ENCODE data around the gene EPB41L2.
"Not testable (repeated sequence)": the region's sequence is repeated elsewhere in the genome, so short reads cannot be mapped to it uniquely, and the experiment has no call there.

Gene EPB41L2

DNA sequence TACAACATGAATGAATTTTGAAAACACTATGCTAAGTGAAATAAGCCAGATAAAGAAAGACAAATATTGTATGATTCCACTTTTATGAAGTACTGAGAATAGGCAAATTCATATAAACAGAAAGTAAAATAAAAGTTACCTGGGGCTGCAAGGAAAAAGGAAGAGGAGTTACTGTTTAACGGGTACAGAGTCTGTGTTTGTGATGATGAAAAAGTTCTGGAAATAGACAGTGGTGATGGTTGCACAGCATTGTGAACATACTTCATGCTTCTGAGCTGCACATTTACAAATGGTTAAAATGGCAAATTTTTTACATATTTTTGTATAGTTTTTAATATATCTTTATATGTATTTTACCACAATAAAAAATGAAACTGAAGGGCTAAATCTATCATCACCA, 29.4 kb downstream of the EPB41L2 start:
- no peak for DNase-seq

GRCh38 chr6:131029626-131030297, 33.3 kb downstream of the EPB41L2 start:
- no peak for DNase-seq

- DNase-seq = no peak
These were observed 35.7 kb downstream of the EPB41L2 start for GRCh38 chr6:131027326-131027725.

DNA sequence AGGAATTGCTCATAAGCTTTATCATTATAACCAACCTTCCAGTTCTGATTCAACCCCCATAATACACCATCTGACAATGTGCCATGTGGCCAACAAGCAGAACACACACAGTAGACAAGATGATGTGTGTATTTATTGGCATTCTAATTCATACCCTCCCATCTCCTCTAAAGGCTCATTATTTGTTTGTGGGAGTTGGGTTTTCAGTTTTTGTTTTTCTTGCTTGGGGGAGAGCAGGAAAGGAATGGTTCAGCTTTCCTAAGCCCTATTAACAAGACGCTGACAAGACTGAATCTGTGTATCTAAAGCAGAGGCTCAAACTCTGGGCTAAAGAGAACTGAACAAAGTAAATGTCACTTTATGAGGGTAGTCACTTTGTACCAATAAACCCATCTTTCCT, 36.8 kb downstream of the EPB41L2 start:
- no peak for DNase-seq

DNA sequence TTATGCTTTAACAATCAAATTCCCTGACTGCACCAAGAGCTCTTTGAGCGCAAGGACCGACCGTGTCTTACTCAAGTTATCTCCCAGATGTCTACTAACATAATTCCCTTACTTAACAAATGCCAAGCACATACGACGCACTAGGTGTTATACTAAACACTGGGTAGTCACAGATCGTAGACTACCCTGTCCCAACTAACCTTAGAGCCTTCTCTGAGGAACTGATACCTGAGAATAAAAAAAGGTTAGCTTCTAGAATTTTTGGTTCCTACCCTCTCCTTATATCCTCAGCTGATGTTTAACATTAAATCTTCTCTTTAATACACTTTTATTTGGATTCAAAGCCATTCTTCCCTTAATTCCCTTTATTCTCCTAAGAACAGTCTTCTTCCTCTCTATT, 38.5 kb downstream of the EPB41L2 start:
- DNase-seq = no peak

DNA sequence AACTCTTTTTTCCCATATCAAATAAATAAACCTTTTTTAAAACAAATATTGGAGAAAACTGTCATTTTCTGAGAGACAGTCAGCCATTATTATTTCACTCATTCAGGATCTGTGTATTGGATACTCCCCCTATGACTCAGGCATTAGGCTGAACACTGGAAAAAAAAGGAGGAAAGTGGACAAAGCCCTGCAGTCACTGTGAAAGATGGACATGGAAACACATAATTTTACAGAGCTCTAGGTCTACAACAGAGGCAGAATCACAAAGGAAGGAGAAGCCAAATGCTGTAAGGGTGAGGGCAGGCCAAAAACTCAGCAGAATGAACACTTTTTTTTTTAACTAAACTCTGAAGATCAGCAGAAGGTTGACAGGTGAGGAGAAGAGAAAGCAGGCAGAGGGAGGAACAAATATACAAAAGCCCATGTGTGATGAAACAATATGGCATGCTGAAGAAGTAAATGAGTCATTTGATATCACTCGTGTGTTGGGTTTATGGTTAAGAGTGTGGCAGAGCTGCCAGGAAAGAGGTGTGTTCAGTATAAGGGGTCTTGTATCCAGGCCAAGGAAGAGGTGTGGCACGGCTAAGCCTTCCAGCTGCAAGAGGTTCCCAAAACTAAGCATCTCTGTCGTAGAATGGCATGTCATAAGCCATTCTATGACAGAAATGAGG, 39.1 kb downstream of the EPB41L2 start:
- peak; percentile 13 for DNase-seq

DNA sequence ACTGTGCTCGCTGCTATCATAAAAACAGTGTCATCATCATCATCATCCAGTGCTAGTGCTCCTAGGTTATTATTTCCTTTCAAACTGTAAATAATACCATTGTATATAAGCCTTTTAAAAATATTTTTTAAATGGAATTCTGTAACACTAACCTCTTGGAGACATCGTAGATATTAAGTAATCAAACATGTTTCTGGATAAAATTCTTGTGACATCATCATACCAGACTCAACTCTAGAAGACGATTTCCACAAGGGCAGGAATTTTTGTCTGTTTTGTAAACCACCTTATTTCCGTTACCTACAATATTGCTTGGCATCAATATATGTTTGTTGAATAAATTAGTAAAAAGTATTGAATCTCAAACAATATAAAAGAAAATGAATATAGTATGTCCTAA, 40.4 kb downstream of the EPB41L2 start:
- DNase-seq = no peak

GRCh38 chr6:131017962-131018361, 45.1 kb downstream of the EPB41L2 start:
- DNase-seq = no peak

GRCh38 chr6:131015630-131016263, 47.3 kb downstream of the EPB41L2 start:
- no peak for DNase-seq

DNA sequence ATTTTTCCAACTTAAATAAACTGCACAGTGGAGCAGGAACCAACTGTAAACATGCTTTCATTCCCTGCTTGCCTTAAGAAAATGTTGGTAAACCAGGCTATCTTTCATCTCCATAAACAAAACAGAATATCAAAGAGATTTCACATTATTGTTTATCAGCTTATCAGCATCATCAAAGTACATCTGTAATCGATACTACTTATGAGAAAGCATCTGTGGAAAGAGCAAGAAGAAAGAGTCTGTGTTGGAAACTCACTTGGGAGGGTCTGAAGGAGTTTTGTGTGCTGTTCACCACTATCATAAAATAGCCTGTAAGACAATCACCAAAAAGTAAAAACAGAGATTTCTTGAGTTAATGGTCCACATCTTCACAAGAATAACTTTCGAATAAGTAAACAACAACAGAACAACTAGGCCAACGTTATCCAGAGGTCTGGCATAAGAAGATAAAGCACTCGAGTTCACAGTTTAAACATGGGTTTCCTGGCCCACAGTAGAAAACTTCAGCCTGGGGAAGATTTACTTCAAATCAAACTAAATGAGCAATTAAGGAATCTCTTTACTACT, 47.9 kb downstream of the EPB41L2 start:
- DNase-seq = no peak

DNA sequence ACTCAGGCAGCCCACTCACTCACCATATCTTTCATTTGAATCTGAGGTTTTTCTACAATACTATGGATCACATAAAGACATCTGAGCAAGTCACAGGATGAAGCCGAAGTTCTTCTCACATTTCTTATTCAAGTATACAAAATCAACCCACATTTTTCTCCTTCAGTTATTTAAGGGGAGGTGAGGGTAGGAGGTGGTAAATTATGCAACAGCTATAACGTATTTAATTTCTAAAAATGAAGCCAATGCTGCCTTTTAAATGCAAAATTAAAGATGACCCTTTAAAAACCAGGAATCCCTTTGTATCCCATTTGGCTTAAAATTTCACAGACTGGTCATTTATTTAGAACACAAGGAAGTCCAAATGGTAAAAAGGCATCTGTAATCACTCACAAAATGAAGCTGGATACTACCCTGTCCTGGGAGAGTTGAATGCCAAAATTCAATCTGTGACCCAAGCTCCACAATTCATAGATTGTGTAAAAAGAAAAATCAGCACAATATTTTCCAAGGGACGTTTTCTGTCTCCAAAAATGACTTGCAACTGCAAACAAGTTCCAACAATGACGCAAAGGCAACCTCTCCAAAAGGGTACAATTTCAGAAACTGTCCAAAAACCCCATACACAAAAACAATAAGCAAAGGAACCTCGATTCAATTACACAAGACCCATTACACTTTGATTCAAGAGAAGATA, 48.8 kb downstream of the EPB41L2 start:
- DNase-seq = no peak

DNA sequence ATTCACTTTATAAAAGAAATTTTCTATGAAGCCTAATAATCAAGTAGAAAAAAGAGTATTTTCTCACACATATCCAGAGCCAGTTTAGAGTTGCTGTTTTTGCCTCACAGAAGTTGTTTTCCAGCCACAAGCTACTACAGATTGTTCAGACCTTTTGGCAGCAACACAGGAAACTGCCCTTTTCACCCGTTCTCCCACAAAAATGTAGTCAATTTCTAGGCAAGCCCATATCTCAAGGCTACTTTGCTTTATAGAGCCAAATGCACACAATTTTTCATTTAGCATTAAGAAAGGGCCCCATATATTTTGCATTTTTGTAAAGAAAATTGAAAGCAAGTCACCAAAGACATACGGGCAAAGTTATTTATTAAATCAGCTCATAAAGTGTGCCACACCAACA, 49.5 kb downstream of the EPB41L2 start:
- DNase-seq = peak; percentile 30

DNA sequence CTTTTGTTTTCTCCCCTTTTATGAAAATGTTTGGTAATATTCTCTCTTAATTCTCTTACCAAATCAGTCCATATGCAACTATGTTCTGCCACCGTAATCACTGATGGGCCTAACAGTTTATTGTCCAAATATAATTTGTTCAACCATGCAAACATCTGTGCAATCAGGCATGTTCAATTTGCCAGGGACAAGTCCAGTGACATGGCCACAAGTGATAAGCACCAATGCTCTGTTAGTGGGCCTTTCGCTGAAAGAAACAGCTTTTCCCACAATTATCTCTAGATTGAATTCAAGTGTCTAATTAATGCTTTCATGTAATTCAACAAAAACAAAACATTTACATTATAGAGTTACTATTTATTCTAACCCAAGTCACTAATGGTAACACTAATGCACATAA, 53.3 kb downstream of the EPB41L2 start:
- DNase-seq = peak; percentile 12

DNA sequence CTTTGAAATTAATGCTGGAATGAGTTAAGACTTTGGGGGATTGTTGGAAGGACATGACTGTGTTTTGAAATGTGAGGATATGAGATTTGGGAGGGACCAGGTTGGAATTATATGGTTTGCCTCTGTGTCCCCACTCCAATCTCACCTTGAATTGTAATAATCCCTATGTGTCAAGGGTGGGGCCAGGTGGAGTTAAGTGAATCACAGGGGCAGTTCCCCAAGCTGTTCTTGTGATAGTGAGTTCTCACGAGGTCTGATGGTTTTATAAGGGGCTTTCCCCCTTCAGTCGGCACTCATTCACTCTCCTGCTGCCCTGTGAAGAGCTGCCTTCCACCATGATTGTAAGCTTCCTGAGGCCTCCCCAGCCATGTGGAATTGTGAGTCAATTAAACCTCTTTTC, 54.1 kb downstream of the EPB41L2 start:
- DNase-seq = not testable (repeated sequence)

DNA sequence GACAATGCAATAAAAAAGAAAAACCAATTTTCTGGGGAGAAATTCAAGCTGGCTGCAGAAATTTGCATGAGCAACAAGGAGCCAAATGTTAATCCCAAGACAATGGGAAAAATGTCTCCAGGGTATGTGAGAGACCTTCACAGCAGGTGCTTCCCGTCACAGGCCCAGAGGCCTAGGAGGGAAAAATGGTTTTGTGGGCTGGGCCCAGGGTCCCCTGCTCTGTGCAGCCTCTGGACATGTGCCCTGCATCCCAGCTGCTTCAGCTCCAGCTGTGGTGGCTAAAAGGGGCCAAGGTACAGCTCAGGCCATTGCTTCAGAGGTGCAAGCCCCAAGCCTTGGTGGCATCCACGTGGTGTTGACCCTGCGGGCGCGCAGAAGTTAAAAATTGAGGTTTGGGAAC, 55.1 kb downstream of the EPB41L2 start:
- DNase-seq = not testable (repeated sequence)

DNA sequence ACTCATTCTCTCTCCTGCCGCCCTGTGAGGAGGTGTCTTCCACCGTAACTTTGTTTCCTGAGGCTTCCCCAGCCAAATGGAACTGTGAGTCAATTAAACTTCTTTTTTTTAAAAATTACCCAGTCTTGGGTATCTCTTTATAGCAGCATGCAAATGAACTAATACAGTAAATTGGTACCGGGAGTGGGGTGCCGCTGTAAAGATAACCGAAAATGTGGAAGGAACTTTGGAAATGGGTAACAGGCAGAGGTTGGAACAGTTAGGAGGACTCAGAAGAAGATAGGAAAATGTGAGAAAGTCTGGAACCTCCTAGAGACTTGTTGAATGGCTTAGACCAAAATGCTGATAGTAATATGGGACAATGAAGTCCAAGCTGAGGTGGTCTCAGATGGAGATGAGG, 55.8 kb downstream of the EPB41L2 start:
- no peak for DNase-seq

DNA sequence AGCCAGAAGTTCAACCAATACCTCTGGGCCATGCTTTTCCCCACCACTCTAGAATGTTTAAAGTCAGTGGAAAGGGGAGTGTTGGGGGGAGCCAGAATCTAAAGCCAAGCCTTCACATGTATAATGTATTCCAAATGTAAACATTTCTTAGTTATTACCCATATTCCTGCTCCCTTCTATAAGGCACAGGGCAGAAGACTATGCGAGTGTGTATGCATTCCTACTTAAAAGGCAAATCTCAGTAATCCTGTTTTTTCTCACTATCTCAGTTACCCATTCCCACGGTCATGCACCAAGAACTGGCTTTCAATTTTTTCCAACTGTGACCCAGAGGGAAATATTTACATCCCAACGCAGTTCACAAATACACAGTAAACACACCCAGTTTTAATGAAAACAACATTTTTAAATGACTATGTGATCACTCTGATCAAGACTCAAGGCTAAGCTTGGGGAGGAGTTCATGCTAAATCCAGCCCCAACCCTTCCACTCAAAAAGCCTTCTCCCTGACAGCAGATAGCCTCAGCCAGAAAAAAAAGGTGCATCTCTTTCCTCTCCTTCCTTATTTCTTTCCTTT, 57.5 kb downstream of the EPB41L2 start:
- DNase-seq = no peak

GRCh38 chr6:131004936-131005335, 58.1 kb downstream of the EPB41L2 start:
- DNase-seq = no peak

DNA sequence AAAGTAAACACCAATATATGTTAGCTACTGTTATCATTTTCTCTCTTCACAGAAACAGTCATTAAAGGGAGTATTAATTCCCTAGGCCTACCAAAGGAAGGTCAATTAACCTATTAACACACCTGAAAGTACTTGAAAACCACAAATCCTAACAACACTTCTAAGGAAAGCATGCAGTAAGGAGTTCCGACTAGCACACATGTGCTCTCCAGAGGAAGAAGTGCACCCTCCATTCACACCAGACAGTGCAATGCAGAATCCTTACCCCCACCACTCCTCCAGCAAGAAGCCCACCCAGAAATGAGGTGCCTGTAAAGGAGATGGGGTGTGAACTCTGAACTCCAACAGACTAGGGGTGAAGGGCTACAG, 58.7 kb downstream of the EPB41L2 start:
- DNase-seq = no peak

DNA sequence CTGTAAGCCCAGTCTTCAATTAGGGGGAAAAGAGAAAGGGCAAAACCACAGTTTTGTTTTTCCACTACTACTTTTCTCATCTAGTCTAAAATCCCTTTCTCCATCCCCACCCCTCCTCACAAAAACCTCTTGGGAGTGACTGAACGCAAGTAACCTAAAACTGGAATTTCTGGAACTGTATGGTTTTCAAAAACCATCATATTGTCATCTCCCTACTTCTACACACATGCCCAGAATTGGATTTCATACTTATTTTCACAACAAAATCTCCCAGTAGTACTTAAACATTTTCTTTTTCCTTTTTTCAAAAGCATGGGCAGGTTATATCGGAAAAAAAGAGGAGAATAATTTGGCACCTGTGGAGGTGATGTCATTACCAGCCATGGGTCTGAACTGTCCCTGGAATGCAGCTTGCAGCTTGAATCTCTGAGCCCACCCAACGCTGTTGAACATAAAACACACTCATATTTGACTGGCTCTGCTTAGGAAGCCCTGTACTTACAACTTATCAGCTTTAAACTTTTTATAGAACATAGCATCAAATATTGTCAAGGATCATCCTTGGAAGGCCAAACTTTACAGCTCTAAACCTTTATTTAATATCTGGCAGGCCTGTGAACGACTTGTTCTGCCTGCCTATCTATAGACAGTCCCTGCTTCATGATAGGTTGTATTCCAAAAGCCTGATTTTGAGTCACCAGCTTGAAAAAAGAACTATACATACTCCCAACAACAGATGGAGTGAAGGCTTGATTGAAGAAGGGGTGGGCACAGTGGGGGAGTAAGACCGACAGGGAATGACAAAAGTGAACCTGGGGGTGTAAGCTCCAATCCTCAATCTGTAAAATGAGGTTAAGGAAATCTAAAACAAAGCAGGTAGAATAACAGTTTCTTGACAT, 59.3 kb downstream of the EPB41L2 start:
- DNase-seq = no peak

- no peak for DNase-seq
These were observed 60.4 kb downstream of the EPB41L2 start for GRCh38 chr6:131002661-131002980.

All from hematopoietic multipotent progenitor cell treated with erythropoietin and hydrocortisone succinate and interleukin-3 and kit ligand, for 4 days (in vitro differentiated cells).